GM19238 (cell line): ENCODE results near the gene AGAP1.

Experiments used
- DNase-seq: peaks from one replicate; pipeline ENCODE4 v3.0.0; 2011; ENCODE audit warnings: low spot score; ENCODE audit not compliant: insufficient read length

AGAP1 gene

GRCh38 chr2:235532307-235532706 is 38.5 kb downstream of the AGAP1 start:
- no peak for DNase-seq

GRCh38 chr2:235533198-235533597 is 39.4 kb downstream of the AGAP1 start:
- no peak for DNase-seq

- no peak for DNase-seq
These were observed 40.0 kb downstream of the AGAP1 start for GRCh38 chr2:235533616-235534385.

- DNase-seq, result no peak
These were observed 41.0 kb downstream of the AGAP1 start for GRCh38 chr2:235534678-235535422.

GRCh38 chr2:235535423-235536130 is 41.7 kb downstream of the AGAP1 start:
- DNase-seq, result no peak

- DNase-seq, result no peak
These were observed 42.9 kb downstream of the AGAP1 start for GRCh38 chr2:235536711-235537110.

GRCh38 chr2:235537186-235537585 is 43.3 kb downstream of the AGAP1 start:
- no peak for DNase-seq

GRCh38 chr2:235537587-235537986 is 43.7 kb downstream of the AGAP1 start:
- no peak for DNase-seq

- DNase-seq, result no peak
These were observed 44.3 kb downstream of the AGAP1 start for GRCh38 chr2:235538144-235538639.

GRCh38 chr2:235538981-235539380 is 45.1 kb downstream of the AGAP1 start:
- no peak for DNase-seq

GRCh38 chr2:235539773-235540172 is 45.9 kb downstream of the AGAP1 start:
- DNase-seq, result no peak

GRCh38 chr2:235541016-235541415 is 47.2 kb downstream of the AGAP1 start:
- DNase-seq, result no peak

- DNase-seq, result no peak
These were observed 48.2 kb downstream of the AGAP1 start for GRCh38 chr2:235541838-235542549.

GRCh38 chr2:235542733-235543127 is 48.9 kb downstream of the AGAP1 start:
- DNase-seq, result no peak

- DNase-seq, result no peak
These were observed 49.4 kb downstream of the AGAP1 start for GRCh38 chr2:235543128-235543750.

- DNase-seq, result no peak
These were observed 50.2 kb downstream of the AGAP1 start for GRCh38 chr2:235543851-235544688.

- no peak for DNase-seq
These were observed 50.8 kb downstream of the AGAP1 start for GRCh38 chr2:235544689-235544969.

- DNase-seq, result no peak
These were observed 51.7 kb downstream of the AGAP1 start for GRCh38 chr2:235545339-235546150.

- no peak for DNase-seq
These were observed 52.2 kb downstream of the AGAP1 start for GRCh38 chr2:235546151-235546435.

GRCh38 chr2:235546436-235546835 is 52.6 kb downstream of the AGAP1 start:
- no peak for DNase-seq
